ENCODE results near the gene TCP11. TPM values are rescaled to one million over a fixed set of nuclear protein-coding genes. Genes with fewer than 3 reads are reported as not detected.

Gene TCP11
- total and polyA plus RNA-seq, 2 donors (not counting 1 experiment from before 2014, with no cell fraction given): not detected

DNA sequence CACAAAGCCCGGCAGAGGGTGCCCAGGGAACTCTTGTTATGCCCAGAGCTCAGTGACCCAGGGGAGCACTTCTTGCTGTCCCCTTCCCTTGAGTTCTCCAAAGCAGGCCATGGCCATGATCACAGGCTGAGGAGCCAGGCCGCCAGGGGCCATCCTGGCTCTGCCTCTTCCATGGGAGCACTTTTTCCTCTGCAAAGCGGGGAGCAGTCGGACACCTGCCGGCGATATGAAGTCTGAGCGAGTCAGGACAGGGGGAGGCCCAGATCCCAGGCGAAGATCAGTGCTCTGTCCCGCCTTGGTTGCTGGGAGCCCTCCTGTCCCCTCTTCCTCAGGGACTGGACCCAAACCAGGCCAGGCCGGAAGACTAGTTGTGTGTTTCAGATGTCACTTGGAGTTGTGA lies 67.9 kb downstream of the TCP11 start:
- H3K27me3 ChIP-seq (replicated peaks in 1 of 4; ENCODE audit: control extremely low read depth in 1 of 4, control insufficient read depth in 3 of 4, insufficient read depth in 4 of 4, low read length in 3 of 4): no peaks in the 10 kb centered on the region
- H3K36me3 ChIP-seq (replicated peaks in 1 of 2; ENCODE audit: control extremely low read depth in 1 of 2, control insufficient read depth in 1 of 2, extremely low read depth in 1 of 2, insufficient read depth in 2 of 2, low read length in 1 of 2): peaks cover 0 to 2% of the 10 kb centered on the region in 2 experiments
- H3K9me3 ChIP-seq (ENCODE audit: control extremely low read depth in 1 of 3, control insufficient read depth in 2 of 3, insufficient read depth in 1 of 3, low read length in 2 of 3): no peaks in the 10 kb centered on the region
- TF ChIP-seq, protein P1, sequence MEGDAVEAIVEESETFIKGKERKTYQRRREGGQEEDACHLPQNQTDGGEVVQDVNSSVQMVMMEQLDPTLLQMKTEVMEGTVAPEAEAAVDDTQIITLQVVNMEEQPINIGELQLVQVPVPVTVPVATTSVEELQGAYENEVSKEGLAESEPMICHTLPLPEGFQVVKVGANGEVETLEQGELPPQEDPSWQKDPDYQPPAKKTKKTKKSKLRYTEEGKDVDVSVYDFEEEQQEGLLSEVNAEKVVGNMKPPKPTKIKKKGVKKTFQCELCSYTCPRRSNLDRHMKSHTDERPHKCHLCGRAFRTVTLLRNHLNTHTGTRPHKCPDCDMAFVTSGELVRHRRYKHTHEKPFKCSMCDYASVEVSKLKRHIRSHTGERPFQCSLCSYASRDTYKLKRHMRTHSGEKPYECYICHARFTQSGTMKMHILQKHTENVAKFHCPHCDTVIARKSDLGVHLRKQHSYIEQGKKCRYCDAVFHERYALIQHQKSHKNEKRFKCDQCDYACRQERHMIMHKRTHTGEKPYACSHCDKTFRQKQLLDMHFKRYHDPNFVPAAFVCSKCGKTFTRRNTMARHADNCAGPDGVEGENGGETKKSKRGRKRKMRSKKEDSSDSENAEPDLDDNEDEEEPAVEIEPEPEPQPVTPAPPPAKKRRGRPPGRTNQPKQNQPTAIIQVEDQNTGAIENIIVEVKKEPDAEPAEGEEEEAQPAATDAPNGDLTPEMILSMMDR (IDR thresholded peaks at IDR 0.05): no peak
- TF ChIP-seq EZH2 (IDR thresholded peaks at IDR 0.05; ENCODE audit: borderline replicate concordance, insufficient read depth, low read depth, low read length, poor library complexity, severe bottlenecking): no peak
- intact Hi-C loops (cut with micrococcal nuclease): no loop called here
- no peak overlapping the region for H3K4me3 ChIP-seq (ENCODE audit: control extremely low read depth in 1 of 5, extremely low read depth in 1 of 5, insufficient read depth in 1 of 5, low read depth in 2 of 5, low read length in 4 of 5)
- 97% methylated on average over 9 of the region's 10 CpGs for WGBS (ENCODE audit: insufficient coverage)
- H3K27ac ChIP-seq (ENCODE audit: low read length in 2 of 2): no peak overlapping the region
- H3K4me1 Mint-ChIP-seq: no peaks in the 10 kb centered on the region
- no peak overlapping the region for H2AFZ ChIP-seq (ENCODE audit: insufficient read depth, low read depth, low read length, poor library complexity, severe bottlenecking)
- H3K4me3 Mint-ChIP-seq: no peak overlapping the region
- H3K27ac Mint-ChIP-seq: no peak overlapping the region
- DNase-seq (no peak), ATAC-seq (ENCODE audit: low read depth) (no peak)
- no peaks in the 10 kb centered on the region for H3K4me1 ChIP-seq (ENCODE audit: control insufficient read depth in 2 of 2, insufficient read depth in 2 of 2, low read length in 2 of 2)
- H3K79me2 ChIP-seq (ENCODE audit: control insufficient read depth, insufficient read depth, low read length): no peaks in the 10 kb centered on the region
- no peak overlapping the region for H3K4me2 ChIP-seq (replicated peaks; ENCODE audit: low read depth, low read length, poor library complexity, severe bottlenecking)
- no peaks in the 10 kb centered on the region for H4K20me1 ChIP-seq (ENCODE audit: control insufficient read depth, insufficient read depth, low read length, poor library complexity, severe bottlenecking)
- ChIA-PET POLR2A (no interaction called here), CTCF (interaction anchor here (1.1 kb wide), 1 partner anchor 73 kb away, joined by 3 read pairs; no protein-coding TSS in a partner anchor)
- no peak overlapping the region for H3K9ac ChIP-seq (ENCODE audit: low read length)
- H3K27me3 Mint-ChIP-seq: no peaks in the 10 kb centered on the region
- H3K9me3 Mint-ChIP-seq (ENCODE audit: insufficient read depth): no peaks in the 10 kb centered on the region

- no peaks in the 10 kb centered on the region for H3K79me2 ChIP-seq (ENCODE audit: control insufficient read depth, insufficient read depth, low read length)
- H3K27ac ChIP-seq (ENCODE audit: low read length in 2 of 2): no peak overlapping the region
- no peak overlapping the region for H3K9ac ChIP-seq (ENCODE audit: low read length)
- H3K4me1 ChIP-seq (ENCODE audit: control insufficient read depth in 2 of 2, insufficient read depth in 2 of 2, low read length in 2 of 2): no peaks in the 10 kb centered on the region
- H3K4me3 ChIP-seq (ENCODE audit: control extremely low read depth in 1 of 5, extremely low read depth in 1 of 5, insufficient read depth in 1 of 5, low read depth in 2 of 5, low read length in 4 of 5): no peak overlapping the region
- no peaks in the 10 kb centered on the region for H3K9me3 Mint-ChIP-seq (ENCODE audit: insufficient read depth)
- H3K4me3 Mint-ChIP-seq: no peak overlapping the region
- no peaks in the 10 kb centered on the region for H3K27me3 ChIP-seq (replicated peaks in 1 of 4; ENCODE audit: control extremely low read depth in 1 of 4, control insufficient read depth in 3 of 4, insufficient read depth in 4 of 4, low read length in 3 of 4)
- ATAC-seq (ENCODE audit: low read depth): no peak
- H3K9me3 ChIP-seq (ENCODE audit: control extremely low read depth in 1 of 3, control insufficient read depth in 2 of 3, insufficient read depth in 1 of 3, low read length in 2 of 3): no peaks in the 10 kb centered on the region
- no peaks in the 10 kb centered on the region for H3K27me3 Mint-ChIP-seq
- CTCF ChIA-PET: no interaction called here
- H4K20me1 ChIP-seq (ENCODE audit: control insufficient read depth, insufficient read depth, low read length, poor library complexity, severe bottlenecking): no peaks in the 10 kb centered on the region
- TF ChIP-seq, protein P1 (IDR thresholded peaks at IDR 0.05): no peak
- TF ChIP-seq EZH2 (IDR thresholded peaks at IDR 0.05; ENCODE audit: borderline replicate concordance, insufficient read depth, low read depth, low read length, poor library complexity, severe bottlenecking): no peak
- no peak overlapping the region for H3K27ac Mint-ChIP-seq
- H3K4me1 Mint-ChIP-seq: no peaks in the 10 kb centered on the region
- intact Hi-C loops (cut with micrococcal nuclease): no loop called here
- peaks cover 0 to 2% of the 10 kb centered on the region in 2 experiments for H3K36me3 ChIP-seq (replicated peaks in 1 of 2; ENCODE audit: control extremely low read depth in 1 of 2, control insufficient read depth in 1 of 2, extremely low read depth in 1 of 2, insufficient read depth in 2 of 2, low read length in 1 of 2)
- H3K4me2 ChIP-seq (replicated peaks; ENCODE audit: low read depth, low read length, poor library complexity, severe bottlenecking): no peak overlapping the region
- H2AFZ ChIP-seq (ENCODE audit: insufficient read depth, low read depth, low read length, poor library complexity, severe bottlenecking): no peak overlapping the region
- POLR2A ChIA-PET: no interaction called here
- WGBS (ENCODE audit: insufficient coverage): 97% methylated on average over 9 of the region's 9 CpGs
- DNase-seq: no peak
These were observed 68.5 kb downstream of the TCP11 start for GRCh38 chr6:35072698-35073055.

Measured in B cell (primary cell).